Glomerular visceral epithelial cell (primary cell): ENCODE data around the gene TMEM132E.
"Not testable (repeated sequence)": the region's sequence is repeated elsewhere in the genome, so short reads cannot be mapped to it uniquely, and the experiment has no call there.

Experiments used
- DNase-seq: peaks from one replicate; pipeline ENCODE4 v3.0.0-alpha.2; 2016; ENCODE audit errors: extremely low spot score

Gene TMEM132E, protein sequence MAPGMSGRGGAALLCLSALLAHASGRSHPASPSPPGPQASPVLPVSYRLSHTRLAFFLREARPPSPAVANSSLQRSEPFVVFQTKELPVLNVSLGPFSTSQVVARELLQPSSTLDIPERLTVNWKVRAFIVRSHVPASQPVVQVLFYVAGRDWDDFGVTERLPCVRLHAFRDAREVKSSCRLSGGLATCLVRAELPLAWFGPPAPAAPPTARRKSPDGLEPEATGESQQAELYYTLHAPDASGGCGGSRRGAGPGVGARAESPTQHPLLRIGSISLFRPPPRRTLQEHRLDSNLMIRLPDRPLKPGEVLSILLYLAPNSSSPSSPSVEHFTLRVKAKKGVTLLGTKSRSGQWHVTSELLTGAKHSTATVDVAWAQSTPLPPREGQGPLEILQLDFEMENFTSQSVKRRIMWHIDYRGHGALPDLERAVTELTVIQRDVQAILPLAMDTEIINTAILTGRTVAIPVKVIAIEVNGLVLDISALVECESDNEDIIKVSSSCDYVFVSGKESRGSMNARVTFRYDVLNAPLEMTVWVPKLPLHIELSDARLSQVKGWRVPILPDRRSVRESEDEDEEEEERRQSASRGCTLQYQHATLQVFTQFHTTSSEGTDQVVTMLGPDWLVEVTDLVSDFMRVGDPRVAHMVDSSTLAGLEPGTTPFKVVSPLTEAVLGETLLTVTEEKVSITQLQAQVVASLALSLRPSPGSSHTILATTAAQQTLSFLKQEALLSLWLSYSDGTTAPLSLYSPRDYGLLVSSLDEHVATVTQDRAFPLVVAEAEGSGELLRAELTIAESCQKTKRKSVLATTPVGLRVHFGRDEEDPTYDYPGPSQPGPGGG (N-terminal part only)

DNA sequence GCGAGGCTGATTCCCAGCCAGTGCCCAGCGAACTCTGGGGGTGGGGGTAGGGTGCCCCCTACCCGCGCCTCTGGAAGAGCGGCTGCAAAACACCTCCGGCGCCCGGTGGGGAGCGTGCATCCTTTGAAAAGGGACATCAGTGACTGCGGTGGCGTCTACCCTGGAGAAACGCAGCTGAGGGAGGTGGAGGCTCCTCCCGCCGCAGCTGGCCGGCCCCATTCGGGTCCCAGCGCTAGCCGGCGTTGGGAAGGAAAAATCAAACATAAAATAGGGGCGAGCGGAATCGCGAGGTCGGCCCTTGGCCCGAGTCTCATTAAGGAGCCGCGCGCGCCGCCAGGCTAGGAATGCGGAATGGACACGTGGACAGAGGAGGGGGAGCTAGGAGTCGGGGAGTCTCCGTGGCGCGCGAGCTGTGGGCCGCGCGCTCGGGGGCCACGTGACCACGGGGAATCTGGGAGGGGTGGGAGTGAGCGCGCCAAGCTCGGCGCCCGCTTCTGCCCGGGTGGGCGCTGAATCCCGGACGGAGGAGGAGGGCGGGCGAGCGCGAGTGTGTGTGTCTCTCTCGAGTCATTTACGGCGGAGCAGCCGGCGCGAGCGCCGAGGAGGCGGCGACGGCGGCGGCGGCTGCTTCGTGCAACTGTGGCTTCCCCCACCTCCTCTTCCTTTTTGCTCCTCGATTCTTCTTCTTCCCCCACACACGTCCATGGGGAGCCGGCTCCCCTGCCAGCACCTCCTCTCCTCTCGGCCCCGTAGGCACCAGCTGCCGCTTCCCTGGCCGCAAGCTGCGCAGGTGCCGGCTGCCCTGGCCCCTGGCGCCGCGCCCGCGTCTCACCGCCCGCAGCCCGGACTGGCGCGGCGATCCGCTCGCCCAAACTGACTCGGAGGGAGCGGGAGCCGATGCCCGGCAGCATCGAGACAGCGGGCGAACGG is at the start of gene TMEM132E:
Gene TMEM132E (plus strand): TSS at position 566 of the 930 bp plus-strand sequence. CDS start 1,495 bp downstream, outside the sequence.
- DNase-seq = no peak

DNA sequence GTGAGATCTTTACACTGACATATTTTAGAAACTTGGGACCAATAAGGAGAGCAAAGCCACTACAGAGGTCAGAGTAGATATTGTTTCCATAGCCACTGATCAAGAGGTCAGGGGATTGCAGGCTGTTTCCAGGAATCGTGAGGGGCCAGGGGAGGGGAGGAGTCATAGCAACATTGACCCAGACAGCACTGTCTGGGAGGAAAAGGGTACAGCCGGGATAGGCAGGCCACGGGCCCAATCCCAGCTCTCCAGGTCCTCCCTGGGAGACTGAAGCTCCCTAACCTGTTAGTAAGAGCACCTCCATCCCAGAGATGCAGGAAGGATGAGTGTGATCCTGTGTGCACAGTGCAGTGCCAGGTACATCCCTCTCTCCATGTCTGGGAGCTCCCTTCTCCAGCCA is 48.5 kb upstream of the TMEM132E start:
- DNase-seq = no peak

DNA sequence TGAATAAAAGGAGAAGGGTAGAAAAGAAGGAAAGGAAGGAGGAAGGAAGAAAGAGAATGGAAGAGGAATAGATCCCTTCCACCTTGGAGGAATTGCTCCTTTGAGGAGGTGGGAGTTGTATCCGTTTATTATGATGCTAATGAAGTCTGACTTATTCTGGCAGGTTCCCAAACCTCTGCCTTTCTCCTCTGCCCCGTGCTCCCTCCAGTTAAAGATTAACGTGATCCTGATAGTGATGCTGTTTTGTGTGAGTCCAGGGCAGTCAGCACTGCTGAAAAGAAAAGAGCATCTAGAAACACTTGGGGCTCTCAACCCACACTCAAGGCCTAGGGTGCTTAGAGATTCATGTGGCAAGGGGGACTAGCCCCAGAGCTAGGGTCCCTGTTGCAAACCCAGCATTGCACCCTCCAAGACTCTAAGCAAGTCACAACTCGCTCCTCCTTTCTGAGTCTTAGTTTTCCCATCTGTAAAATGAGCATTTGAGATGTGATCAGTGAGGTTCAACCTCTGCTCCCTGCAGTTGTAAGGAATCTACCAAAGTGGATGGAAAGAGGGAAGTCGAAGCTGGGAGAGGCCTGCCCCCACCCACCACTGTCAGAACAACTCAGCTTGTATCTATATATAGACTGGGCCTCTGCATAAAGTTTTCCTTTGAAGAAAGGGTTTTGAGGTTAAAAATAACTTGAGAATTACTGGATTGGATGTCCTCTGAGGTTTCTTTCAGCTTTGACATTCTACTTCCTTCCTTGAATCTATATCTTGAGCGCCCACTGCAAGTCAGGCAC is 46.9 kb upstream of the TMEM132E start:
- no peak for DNase-seq

DNA sequence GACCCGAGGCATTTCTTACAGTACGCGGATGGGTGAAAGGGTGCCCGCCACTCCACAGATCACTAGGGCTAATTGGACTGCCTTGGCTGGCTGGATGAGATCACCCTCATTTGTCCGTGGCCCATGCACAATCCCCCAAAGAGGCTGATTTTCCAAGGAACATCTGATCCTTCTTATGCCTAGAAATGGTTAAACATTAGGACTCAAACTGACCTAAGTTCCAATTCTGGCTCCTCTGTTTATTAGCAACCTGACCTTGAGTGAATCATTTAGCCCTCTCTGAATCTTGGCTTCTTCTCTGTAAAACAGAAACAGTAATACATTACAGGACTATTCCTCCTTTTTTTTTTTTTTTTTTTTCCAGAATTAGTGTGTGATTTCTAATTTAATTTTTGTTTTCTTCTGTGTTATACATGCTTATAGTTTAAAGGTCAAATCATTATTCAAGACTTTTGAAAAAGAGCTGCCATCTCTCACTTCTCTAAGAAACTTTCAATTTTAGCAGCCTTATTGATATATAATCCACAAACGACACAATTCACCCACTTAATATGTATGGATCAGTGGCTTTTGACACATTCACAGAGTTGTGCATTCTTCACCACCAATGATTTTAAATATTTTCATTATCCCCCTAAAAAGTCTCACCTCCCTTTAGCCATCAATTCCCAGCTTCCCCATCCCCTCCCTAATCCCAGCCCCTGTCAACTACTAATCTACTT is 45.4 kb upstream of the TMEM132E start:
- DNase-seq = no peak

DNA sequence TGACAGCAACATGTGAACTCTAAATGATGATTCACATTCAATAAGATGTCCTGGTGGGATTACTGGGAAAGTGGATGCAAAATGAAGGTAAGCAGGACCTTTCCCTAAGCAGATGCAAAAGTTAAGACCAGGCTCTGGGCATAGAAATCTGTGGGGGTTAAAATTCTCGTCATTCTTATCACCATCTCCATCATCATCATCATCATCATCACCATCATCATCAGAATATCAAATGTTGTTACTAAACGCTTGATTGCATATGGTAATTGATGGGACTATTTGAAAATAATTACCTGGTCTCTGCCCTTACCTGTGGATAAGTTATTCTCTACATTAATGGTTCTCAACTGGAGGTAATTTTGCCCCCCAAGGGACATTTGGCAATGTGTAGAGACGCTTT is 41.9 kb upstream of the TMEM132E start:
- DNase-seq = no peak

DNA sequence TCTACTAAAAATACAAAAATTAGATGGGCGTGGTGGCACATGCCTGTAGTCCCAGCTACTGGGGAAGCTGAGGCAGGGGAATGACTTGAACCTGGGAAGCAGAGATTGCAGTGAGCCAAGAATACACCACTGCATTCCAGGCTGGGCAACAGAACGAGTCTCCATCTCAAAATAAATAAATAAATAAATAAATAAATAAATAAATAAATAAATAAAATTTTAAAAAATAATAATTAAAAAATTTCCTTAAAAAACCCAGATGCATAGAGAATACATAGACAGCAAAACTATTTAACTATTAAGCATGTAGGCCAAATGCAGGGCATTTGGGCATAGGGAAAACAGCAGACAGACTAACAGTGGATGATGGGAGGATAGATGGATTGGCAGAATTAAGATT is 40.8 kb upstream of the TMEM132E start:
- not testable (repeated sequence) for DNase-seq

DNA sequence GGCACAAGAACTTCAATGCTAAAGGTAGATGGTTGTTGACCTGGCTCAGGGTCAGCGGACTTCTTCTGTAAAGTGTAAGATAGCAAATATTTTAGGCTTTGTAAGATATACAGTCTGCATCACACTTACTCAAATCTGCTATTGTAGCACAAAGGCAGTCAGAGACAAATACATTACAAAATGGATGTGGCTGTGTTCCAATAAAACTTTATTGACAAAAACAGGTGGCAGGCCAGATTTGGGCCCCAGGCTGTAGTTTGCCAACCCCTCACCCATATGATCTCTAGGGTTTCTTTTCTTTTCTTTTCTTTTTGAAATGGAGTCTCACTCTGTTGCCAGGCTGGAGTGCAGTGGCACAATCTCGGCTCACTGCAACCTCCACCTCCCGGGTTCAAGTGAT is 39.5 kb upstream of the TMEM132E start:
- DNase-seq = no peak

DNA sequence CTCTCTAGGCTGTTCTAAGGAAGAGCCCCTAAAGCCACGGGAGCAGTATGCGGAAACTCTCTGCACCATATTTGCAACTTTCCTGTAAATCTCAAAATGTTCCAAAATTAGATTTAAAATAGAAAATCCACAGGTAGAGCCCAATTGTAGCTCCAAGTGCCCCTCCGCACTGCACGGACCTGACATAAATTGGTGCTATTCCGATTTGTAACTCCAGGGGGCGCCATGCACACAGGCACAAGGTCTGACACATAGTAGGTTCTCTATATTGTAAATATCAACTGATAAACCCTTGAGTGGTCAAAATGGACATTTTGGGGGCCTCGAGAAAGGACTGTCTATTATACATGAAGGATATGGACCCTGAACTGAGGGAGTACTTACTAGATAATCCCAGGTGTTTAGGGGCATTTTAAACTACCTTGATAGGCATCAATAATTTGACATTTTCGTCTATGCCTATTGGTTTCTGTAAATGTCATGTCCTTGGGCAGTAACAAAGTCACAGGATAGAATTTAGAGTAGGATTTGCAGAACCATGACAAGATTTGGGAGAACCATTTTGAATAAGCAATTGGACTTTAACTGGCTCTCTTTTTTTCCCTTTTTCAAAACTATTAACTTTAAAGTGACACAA is 36.6 kb upstream of the TMEM132E start:
- DNase-seq = peak; percentile 10

DNA sequence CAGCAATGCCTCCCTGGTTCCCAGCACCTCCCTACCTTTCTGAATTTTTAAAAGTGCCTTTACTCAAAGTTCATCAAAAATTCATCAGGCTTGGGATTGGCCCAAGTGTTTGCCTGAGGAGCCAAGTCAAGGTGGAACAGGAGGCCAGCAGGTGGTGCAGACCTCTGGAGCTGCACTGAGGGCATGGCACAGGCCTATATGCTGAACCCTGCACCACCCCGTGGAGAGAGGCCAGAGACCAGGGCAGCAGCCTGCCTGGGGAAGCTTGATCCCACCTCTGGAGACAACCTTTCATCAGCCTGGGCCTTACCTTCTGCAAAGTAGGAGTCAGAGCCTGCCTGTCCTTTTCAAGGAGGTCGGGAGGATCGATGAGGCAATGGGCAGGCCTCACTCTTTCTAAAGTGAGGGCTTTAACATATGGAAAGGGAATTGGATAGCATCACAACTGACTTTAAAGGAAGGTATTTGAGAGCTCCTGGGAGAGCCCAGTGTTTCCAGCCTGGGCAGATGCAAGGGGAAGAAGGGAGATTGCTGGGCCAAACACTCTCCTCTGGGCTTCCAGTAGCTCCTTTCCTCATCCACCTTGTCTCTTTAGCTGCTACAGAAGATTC is 31.8 kb upstream of the TMEM132E start:
- DNase-seq = no peak

DNA sequence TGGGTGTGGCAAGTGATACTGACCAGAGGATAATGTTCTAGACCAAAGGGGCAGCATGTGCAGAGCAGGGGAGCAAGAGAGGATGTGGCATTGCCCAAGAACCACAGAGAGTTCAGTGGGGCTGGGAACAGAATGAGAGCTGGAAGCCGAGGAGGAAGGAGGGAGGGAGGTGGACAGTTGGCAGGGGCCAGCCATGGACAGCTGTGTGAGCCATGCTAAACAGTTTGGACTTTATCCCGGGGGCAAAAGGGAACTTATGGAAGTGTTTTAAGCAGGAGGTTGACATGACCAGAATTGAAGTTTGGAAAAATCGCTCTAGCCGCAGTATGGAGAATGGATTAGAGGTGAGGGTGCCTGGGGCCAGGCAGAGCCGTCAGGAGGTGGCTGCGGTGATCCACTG is 29.4 kb upstream of the TMEM132E start:
- no peak for DNase-seq

DNA sequence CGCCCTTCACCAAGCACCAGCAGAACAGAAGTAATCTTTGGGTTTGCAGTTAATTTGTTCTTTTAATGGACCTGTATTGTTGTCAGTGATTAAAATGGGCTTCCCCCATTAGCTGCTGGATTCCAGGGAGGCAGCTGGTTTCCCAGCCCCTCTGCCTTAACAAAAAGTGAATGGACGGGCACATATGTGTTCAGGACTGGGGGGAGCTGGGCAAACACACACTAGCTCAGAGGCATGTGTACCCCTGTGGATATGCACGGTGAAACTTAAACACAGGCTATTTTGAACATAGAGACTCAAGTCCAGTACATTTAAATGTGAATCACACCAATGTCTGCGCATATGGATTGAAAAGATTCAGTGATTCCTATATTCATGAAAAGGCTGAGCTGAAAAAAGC is 25.5 kb upstream of the TMEM132E start:
- no peak for DNase-seq

DNA sequence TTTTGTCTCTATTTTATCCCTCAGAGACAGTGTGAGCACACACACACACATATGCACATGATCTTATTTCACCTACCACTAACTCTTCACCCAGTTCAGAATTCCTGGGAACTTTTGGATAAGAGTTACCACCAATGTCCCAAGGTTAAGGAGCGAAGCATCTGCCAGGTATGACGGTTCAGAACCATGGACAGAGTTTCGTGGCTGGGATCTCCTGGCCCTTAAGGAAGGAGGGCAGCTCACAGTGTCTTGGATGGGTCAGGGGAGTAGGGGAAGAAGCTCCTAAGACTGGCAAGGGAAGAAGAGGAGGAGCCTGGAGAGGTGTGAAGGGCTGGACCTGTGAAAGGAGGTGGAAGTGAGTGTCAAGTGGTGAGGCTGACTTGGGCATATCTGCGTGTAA is 23.0 kb upstream of the TMEM132E start:
- DNase-seq = no peak

DNA sequence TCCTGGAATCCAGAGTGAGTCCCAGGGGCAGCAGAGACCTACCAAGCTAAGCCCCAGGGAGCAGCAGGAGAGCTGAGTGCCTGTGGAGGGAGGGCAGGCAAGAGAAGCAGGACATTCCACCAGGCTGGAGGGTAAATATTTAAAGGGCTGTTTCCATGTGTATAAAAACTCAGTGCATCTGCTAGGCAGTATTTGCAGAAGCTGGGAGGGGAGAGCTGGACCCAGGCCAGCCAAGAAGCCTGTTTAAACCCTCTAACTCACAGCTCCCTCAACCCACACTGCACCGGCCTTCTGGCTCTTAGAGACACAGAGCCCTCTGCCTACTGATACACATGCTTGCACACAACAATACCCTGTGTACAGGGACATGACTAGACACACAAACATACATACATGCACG is 22.5 kb upstream of the TMEM132E start:
- DNase-seq = no peak

DNA sequence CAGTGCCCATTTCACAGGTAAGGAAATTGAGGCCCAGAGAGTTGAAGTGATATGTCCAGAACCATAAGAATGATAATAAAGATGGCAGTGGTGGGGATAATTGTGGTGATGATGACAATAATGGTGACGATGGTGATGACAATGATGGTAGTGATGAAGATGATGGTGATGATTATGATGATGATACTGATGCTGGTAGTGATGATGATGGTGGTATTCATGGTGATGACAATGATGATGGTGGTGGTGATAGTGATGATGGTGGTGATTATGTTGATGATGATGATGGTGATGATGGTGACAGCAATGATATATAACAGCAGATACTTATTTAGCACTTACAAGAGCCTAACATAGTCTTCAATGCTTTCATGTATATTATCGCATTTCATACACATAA is 18.1 kb upstream of the TMEM132E start:
- DNase-seq = no peak

DNA sequence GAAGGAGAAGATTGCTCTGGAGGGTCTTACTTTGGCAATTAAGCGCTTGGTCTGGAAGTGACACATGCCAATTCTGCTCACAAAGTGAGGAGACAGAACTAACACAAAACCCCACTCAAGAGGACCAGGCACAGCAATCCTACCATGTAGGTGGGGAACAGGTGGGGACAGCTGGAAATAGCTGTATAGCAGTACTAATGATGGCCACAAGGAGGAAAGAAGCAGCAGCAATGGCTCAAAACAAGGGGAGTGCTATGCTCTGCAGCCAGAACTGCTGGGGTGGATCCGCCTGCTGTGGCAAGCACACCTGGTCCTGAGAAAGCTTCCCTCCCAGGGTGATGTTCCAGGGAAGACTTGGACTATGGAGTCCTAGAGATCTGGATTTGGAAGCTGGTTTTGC is 17.0 kb upstream of the TMEM132E start:
- no peak for DNase-seq

DNA sequence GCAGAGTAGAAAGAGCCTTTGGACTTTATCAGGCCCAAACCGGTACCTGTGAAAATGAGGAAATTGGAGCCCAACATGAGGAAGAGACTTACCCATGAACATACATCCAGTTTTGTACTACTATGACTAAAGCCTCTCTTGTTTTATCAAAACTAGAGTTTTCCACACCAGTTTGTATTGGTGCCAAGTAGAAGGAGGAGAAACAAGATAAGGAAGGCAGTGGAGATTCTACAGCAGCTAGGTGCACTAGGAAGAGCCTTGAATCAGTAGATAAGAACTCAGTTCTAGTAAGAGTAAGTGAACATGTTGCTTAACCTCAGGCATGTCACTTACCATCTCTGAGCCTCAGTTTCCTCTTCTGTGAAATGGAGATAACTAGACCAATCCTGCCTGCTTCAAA is 13.7 kb upstream of the TMEM132E start:
- DNase-seq = no peak

DNA sequence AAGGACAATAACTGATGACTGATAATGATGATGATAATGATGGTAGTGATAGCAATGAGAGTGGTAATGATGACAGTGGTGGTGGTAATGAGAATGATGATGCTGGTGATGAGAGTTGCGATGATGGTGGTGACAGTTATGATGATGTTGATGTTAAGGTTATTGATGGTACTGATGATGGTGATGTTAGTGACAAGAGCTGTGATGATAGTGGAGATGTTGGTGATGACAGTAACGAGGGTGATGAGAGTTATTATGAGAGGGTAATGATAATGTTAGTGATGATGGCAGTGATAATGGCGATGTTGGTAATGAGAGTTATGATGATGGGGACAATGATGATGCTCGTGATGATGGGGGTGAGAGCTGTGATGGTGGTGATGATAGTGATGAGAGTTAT is 13.2 kb upstream of the TMEM132E start:
- DNase-seq = no peak

DNA sequence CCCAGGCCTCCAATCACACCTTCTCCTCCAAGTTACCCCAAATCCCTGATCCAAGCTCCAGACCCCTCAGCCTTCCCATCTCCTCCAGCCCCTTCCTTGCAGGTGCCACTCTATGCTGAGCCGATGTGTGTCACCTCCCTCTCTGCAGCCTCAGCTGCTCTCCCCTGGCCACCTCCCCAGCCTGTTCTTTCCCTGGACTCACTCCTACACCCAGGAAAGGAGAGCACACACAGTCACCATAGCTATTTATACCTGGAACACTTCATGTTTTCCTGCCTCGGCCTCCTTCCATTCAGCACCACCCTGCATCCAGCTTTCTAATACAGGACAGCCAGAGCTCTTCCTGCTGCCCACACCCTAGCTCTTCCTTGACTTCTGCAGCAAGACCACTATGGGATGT is 12.5 kb upstream of the TMEM132E start:
- DNase-seq = no peak

DNA sequence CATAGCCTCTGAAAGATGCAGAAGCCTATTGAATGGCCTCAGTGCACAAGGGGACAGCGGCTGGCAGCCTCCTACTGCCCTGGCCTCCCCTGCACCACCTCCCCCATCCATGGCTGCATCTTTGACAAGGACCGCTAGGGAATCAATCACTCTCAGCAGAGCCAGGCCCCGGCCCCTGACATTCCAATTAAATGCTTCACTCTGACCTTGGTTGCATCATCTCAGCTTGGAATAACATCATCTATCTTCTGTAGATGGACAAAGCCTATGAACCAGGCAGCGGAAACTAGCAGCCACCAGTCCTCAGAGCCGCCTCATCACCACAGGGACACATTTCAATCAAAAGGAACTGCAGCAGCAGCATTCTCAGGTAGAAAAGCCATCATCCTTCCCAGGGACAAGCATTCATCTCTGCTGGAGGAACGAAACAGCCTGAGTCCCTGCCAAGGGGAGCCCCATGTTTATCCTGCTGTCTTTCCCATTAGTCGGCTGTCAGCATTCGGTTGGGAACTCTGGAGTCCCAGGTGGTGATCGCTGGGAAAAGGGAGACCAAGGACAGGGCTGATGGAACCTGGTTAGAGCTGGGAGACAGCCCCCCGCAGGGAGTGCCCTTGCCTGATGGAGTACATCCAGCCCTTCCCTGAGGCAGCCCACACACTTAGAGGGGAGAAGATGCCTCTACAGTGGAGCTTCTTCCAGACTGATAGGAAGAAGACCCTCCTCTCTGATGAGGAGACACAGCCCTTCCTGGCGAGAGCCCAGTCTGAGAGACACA is 11.5 kb upstream of the TMEM132E start:
- DNase-seq = no peak
